Cardiac septum (tissue), 1 donor: ENCODE results near the gene PIPOX. TPM values are rescaled to one million over a fixed set of nuclear protein-coding genes. Genes with fewer than 3 reads are reported as not detected.
"Not testable (repeated sequence)": the region's sequence is repeated elsewhere in the genome, so short reads cannot be mapped to it uniquely, and the experiment has no call there.

Experiments used
- DNase-seq: peaks from one replicate; pipeline ENCODE4 v3.0.0-alpha.2; 2020; ENCODE audit warnings: low spot score
- intact Hi-C: fragments of 100-400 bp; cut with DNase I; formaldehyde crosslinking; loops from one replicate; pipeline ENCODE4 v1.14.0; 2022
- total RNA-seq: library from RNA; stranded (reverse); fragmentation: NEBNext Ultra II Directional; extraction: Animal tissue kit (Norgen Biotek cat#: 25700); gene quantifications from one replicate; pipeline ENCODE4 v1.2.1, GENCODE V29; 2021
- donor health status: DM: no; HTN: no; CAD: no.

The PIPOX gene
- total RNA-seq, 1 donor from 2014 or later = 0.57 TPM

DNA sequence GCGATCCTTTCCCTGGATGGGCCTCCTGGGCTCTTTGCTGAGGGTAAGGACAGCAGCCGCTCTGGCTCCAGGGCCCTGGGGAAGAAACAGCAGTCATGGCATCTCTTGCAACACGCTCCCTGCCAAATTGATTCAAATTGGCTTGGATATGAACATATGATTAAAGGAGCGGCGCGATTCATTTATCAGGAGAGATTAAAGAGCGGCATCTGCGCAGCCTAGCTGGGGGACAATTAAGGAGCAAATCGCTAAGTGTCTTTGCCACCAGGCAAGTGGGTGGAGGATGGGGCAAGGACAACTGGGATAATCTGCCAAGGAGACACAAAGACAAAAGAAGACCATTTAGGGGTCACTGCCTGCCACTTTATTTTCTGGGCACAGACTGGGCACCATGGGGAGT is 27.8 kb downstream of the PIPOX start:
- DNase-seq = no peak
- intact Hi-C loops = no loop called here

DNA sequence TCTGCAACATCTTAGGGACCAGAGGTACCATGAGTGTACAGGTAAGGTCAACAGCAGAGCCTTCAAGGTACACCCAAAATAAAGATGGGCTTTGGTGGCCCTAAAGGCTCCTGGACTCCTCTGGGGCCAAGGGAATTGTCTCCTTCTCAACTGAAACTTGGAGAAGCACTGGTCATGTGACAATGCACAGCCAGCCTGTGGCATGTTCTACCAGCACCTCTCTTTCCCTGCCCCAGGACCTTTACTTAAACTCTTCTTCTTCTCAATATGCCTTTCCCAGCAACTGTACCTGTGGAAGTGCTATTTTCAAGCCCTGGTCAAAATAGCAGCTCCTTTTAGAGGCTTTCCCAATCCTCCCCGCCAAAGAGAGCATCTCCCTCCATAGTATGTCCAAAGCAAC is 28.4 kb downstream of the PIPOX start:
- intact Hi-C loops = no loop called here
- DNase-seq = no peak

DNA sequence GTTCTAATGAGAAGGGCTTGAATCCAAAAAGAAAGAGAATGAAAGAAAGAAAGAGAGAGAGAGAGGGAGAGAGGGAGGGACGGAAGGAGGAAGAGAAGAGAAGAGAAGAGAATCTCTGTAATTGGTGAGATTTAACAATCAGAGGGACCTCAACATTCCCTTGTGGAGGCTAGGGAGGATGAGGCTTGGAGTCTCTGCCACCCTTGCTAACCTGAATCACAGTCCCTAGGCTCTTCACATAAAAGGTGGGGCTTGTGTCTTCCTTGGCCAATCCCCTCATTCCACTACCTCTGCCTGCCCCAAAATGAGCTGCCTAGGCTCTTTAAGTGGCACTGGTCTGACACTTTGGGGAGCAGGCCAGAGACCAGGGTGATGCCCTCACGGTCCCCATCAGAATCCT is 30.1 kb downstream of the PIPOX start:
- DNase-seq = no peak
- intact Hi-C loops = no loop called here

DNA sequence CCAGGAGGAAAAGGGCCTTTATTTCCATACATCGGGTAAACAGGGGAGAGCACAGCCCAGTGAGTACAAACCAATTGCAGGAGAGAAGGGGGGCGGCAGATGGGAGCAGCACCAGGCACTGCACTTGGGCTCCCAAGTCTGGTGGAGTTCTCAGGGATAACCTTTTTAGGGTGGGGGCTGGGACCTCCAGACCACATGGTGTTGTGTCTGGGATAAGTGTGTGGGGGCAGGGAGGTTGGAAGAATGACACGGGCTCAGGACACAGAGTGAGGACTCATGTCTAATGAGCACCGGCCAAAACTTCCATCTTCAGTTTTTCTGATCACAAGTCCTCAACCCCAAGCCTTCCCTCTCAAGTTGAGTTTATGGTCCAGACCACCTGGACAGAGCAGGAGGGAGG is 30.6 kb downstream of the PIPOX start:
- DNase-seq = no peak
- intact Hi-C loops = no loop called here

DNA sequence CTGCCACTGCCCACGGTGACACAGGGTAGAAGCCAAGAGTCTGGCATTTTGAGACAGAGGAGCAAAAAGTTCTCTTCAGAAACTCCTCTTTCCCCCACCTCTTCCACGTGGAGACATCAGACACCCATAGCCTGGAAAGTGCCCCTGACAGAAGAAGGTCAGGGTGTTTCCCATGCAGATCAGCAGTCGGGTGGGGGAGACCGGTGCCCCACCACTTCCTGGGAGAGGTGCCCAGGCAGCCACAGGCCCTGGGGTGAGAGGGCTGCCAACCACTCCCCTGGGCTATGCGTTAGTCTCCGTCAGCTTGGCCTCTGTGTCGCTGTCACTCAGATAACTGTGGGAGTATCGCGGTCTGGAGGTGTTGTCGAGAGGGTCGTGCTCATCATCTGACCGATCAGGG is 31.5 kb downstream of the PIPOX start:
- intact Hi-C loops = no loop called here
- DNase-seq = no peak

- DNase-seq = no peak
- intact Hi-C loops = no loop called here
Measured at GRCh38 chr17:29076087-29076486, 33.1 kb downstream of the PIPOX start.

DNA sequence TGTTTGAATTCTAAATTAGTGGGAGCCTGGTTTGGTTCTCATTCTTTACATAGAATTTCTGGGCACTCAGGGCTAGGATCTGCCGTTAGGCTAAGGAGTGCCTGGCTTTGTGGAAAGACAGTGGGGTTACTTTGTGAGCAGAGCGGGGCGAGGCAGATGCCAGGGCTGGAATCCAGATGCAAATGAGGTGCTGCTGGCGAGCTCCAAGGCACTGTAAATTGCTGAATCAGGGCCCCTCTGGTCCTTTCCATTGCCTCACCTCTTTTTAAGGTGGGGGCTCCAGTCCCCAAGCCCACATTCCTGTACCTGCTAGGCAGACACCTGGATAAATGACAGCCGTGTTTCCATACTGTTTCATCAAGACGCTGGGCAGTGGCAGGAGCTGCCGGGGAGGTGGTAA is 33.8 kb downstream of the PIPOX start:
- no peak for DNase-seq
- intact Hi-C loops = no loop called here

DNA sequence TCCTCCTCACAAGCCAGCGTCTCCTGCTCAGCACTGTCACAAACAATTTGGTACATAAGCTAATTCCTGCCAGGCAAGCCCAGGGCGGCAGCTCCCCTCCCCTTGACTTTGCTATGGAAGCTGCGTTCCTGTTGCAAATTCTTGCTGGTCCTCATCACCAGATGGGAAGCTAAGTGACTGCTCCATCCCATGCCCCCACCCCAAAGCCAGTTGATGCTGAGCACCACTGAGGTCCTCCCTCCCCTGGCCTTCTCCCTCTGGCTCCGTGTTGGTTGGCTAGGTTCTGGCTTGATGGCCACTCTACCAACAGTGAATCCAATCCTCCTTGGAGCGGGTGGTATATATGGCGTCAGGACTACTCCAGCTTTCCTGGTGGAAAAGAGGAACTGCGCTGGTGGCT is 34.4 kb downstream of the PIPOX start:
- DNase-seq = no peak
- intact Hi-C loops = no loop called here

DNA sequence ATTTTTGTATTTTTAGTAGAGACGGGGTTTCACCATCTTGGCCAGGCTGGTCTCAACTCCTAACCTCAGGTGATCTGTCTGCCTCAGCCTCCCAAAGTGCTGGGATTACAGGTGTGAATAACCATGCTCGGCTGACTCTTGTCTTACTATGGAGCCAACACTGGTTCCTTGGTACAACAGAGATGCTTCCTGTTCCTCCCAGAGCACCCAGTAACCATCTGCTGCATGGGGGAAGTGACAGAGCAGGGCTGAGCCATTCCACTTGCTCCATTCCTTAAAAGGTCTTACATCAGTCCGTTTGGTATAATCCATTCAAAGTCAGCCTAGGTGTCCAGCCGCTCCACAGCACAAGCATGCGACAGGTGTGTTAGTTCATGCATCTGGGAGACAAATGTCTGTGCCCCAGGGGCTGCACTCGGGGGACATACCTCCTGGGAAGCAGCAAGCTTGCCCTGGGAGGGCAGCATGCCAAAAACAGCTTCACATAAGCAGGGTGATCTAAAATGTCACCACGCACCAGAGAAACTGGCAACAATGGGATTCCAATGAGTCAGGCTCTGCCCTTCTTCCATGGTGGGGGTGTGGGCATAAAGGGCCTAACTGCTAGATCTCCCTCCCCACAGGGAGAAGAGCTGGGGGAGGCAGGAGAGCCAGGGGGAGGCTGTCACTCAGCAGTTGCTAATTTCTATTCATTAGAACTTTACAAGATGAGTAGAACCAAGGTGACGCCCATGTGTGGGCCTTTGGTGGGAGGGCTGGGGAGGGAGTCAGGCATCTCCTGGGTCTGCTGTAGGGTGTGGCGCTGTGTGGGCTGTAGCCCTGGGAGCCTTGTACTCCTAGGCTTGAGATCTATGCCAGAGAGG is 35.5 kb downstream of the PIPOX start:
- intact Hi-C loops = no loop called here
- DNase-seq = no peak

DNA sequence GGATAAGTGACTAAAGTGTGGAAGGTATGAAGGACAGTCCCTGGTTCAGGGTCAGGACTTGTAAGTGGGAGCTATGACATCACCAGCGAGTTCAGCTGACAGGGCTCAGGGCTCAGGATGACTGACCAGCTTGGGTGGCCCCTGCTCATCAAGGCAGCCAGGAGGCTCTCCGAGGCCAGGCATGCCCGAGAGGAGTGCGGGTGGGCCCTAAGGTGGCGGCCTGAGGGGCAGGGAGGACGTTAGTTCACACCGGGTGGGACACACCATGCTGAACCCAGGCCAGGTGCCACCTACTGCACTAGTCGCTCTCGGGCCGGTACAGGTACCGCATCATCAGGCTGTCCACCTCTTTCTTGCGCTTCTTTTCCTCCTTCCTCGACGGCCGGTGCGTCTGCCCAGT is 36.5 kb downstream of the PIPOX start:
- intact Hi-C loops = no loop called here

DNA sequence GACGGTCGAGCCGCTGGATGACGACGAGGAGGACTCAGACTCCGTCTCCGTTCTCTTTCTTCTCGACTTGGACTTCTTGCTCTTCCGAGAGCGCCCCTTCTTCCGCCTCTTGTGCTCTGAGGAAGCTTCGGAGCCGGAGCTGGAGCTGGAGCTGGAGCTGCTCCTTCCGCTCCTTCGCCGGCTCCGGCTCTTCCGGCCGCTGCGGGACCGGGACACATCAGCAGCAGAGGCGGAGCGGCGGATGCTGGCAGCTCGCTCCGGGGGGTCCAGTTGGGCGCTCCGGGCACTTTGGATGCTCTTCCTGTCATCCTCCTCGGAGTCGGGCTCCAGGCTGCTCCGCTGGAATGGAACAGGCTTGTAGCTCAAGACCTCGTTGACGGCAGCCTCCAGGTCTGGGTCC is 36.9 kb downstream of the PIPOX start:
- intact Hi-C loops = no loop called here
- no peak for DNase-seq

More for the DNA sequence above, 36.5 kb downstream of the PIPOX start:
- DNase-seq = no peak

GRCh38 chr17:29080323-29080722 is 37.4 kb downstream of the PIPOX start:
- DNase-seq = no peak
- intact Hi-C loops = no loop called here

DNA sequence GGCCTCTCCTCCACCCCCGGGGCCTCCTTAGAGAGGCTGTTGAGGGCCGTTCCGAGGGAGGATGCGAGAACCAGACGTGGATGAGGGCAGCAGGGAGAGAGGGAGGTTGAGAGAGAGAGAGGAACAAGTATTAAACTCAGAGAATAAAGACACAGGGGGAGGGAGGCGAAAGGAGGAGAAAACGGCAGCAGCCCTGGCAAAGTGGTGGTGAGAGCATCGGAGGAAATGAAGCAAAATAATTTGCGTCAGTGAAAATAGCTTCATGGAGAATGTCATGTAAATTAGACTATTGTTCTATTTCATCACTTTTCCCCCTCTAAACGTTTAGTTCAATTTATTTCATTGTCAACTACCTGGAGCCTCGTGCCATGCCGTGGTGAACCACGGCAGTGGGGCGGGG is 38.0 kb downstream of the PIPOX start:
- no peak for DNase-seq
- intact Hi-C loops = no loop called here

DNA sequence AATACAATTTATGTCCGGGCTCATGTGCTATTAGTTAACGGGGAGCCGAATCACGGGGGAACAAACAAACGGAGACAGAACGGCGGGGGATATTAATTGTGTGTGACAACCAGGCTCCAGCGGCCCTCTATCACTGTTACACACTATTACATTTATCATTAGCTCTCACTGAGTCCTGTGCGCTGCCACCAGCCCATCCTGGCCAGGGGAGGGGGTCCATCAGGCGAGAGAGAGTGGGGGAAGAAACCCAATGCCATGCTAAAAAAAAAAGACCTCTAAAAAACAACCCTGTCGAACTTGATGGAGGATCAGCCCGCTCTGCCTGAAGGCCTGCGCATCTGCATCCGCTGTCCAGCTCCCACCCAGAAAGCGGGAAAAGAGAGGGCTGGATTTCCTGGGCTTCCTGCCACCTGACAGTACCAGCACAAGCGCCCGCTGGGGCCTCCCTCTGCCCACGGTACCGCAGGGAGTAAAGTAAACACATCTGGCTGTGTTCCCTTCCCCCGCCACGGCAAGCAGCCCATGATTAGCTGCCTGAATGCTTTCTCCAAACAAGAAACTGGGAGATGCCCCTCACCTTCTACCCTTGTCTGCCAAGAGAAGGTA is 41.7 kb downstream of the PIPOX start:
- no peak for DNase-seq
- intact Hi-C loops = no loop called here

DNA sequence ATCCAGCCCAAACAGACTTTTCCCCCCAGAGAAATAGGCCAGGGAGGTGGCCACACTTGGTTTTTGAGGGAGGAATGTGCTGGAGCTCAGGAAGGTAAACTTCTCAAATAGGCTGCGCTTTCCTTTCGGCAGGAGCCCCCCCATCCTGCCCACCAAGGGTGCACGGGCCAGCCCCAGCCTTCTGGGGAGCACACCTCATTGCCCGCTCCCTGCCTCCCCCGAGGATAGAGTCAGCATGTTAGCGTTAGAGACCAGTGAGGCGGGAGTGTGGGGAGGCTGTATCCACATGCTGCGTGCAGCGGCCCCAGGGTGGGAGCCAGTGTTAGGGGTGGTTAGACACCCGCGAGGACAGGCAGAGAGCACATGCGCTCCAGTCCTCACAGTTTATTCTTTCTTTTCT is 42.3 kb downstream of the PIPOX start:
- intact Hi-C loops = no loop called here
- DNase-seq = no peak

- intact Hi-C loops = no loop called here
- DNase-seq = no peak
Measured at GRCh38 chr17:29086628-29087332, 43.8 kb downstream of the PIPOX start.

GRCh38 chr17:29088782-29089181 is 45.8 kb downstream of the PIPOX start:
- intact Hi-C loops, DNase-seq: not testable (repeated sequence)

DNA sequence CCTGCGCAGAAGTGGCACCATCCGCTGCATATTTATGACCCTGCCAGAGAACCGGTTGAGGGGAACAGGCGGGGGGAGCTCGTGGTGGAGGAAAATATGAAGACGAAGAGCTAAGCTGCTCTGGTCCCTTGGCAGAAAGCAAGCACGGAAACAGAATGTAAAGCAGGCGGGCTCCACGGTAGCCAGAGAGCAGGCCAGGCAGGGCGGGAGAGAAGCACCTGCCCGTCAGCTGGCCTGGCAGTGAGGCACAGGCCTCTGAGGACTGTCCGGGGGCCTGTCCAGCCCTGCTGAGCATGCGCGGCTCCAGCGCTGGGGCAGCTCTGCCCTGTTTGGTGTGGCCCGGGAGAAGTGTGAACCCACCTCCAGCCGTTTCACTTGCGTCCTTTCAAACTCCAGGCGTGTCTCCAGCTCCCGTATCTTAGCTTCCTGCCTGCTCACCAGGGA is 46.7 kb downstream of the PIPOX start:
- DNase-seq = no peak

DNA sequence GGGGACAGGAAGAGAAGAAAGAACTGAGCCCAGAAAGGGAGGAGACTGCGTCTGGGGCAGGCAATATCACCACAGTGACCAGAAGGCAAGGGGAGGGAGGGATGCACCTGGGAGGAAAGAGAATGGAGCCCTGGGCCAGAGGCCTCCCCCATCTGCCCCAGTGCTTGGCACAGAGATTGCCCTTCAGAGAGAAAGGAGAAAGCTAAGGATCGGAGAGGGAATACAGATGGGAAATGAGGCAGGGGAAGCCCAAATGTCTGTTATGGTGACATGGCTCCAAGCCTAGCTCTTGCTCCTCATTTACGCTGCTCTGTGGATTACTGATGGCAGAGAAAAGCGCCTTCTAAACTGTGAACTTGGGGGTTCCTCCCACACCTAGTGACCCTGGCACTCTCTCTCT is 47.2 kb downstream of the PIPOX start:
- intact Hi-C loops = no loop called here
- DNase-seq = no peak

More for the DNA sequence above, 46.7 kb downstream of the PIPOX start:
- intact Hi-C loops = no loop called here

DNA sequence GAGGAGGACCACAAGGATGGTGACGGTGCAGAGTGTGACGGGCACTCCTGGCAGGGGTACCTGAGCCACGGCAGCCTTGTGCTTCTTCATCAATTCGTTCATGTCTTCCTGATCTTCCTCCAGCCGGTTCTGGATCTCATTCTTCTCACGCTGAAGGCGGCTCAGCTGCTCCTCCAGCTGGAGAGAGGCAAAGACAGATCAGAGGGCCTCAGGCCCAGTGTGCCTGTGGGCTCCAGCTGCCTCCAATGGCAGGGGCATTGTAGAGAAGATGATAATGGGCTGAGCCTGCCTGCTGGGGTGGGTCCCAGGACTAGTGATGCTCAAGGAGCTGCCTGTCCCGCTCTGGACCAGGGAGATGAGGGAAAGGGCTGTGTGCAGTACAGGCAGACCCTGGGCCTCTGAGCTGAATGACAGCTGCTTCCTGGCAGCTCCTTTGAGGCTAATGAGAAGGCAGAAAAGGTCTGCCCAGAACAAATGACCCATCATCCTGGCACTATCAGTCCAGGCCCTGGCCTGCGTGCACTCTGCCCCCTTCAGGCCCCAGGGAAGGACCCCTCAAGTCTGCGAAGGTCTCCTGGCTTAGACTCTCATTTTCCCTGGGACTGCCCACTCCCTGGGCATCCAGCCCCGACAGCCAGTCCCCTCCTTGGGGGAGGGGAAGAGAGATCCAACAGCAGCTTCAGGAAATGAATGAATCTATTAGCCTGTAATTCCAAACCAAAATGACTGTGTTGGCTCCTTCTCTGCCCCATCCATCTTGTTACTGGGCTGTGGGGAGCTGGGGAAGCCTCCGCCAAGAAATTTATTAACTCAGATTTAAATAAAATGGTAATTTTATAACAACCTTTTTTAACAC is 48.0 kb downstream of the PIPOX start:
- no peak for DNase-seq
- intact Hi-C loops = no loop called here
